ENCODE data around the gene RRP7A.

The RRP7A gene

DNA sequence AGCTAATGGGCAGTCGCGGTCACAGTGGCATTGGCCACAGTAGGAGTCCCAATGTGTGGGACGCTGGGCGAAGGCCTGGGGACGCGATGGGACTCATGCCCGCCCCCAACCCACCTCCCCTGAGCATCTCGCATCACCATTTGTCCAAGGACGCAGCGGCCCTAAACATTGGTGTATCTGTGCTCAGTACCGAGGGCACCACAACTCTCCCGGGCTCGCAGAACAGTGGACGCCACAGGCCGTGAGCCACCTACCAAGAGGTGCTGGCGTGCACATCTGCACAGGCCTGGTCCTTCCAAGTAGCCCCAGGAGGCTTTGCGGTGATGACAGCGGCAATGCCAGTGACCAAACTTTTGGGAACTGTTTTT lies 27.3 kb downstream of the RRP7A start:
- no peak overlapping the region for H2AFZ ChIP-seq (ENCODE audit: low read depth, low read length, severe bottlenecking)

DNA sequence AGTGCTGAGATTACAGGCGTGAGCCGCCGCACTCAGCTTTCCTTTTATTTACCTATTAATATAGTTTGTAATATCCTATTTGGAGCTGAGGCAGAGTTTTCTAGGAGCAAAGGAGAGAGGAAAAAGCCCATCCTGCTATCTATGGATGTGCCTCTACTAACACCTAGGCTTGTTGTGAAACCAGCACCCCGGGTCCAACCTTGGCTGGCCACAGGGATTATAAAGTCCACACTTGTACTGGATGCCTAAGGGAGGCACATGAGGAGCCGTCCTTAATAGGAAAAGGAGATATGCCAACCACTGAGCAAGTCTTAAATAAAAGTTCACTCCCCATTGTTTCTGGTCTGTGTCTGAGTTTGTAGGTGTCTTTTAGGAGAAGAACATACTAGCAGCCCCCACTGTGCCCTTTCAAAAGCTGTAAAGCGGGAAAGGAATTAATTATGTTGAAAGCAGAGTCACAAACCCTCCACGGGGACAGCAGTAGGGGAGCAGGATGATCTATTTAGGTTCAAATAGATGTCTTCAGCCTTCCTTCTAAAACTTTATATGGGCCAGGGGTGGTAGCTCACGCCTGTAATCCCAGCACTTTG lies 29.3 kb downstream of the RRP7A start:
- H2AFZ ChIP-seq (ENCODE audit: low read depth, low read length, severe bottlenecking) = no peak overlapping the region
- H3K9ac ChIP-seq (ENCODE audit: low read length) = no peak overlapping the region
- H3K27ac ChIP-seq (ENCODE audit: low read depth, low read length) = no peak overlapping the region

More for the DNA sequence above, 27.3 kb downstream of the RRP7A start:
- H4K20me1 ChIP-seq (ENCODE audit: low read depth, low read length) = no peaks in the 10 kb centered on the region
- no peaks in the 10 kb centered on the region for H3K36me3 ChIP-seq (ENCODE audit: low read length)
- H3F3A ChIP-seq (ENCODE audit: insufficient read depth) = no peaks in the 10 kb centered on the region
- H3K9me2 ChIP-seq (replicated peaks; ENCODE audit: insufficient read depth, low read length) = no peaks in the 10 kb centered on the region
- TF ChIP-seq, protein P1, sequence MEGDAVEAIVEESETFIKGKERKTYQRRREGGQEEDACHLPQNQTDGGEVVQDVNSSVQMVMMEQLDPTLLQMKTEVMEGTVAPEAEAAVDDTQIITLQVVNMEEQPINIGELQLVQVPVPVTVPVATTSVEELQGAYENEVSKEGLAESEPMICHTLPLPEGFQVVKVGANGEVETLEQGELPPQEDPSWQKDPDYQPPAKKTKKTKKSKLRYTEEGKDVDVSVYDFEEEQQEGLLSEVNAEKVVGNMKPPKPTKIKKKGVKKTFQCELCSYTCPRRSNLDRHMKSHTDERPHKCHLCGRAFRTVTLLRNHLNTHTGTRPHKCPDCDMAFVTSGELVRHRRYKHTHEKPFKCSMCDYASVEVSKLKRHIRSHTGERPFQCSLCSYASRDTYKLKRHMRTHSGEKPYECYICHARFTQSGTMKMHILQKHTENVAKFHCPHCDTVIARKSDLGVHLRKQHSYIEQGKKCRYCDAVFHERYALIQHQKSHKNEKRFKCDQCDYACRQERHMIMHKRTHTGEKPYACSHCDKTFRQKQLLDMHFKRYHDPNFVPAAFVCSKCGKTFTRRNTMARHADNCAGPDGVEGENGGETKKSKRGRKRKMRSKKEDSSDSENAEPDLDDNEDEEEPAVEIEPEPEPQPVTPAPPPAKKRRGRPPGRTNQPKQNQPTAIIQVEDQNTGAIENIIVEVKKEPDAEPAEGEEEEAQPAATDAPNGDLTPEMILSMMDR (IDR thresholded peaks at IDR 0.05; ENCODE audit: insufficient read depth, low read length, poor library complexity, severe bottlenecking) = no peak
- no peak for TF ChIP-seq EZH2phosphoT487 (conservative IDR thresholded peaks at IDR 0.05; ENCODE audit: low read length)
- no peak overlapping the region for H3K4me3 ChIP-seq (ENCODE audit: insufficient read depth, low read length, poor library complexity, severe bottlenecking)
- H3K4me2 ChIP-seq (ENCODE audit: low read depth, low read length, poor library complexity, severe bottlenecking) = no peak overlapping the region
- H3K27ac ChIP-seq (ENCODE audit: low read depth, low read length) = no peak overlapping the region
- no peaks in the 10 kb centered on the region for H3K79me2 ChIP-seq (ENCODE audit: insufficient read depth, low read length)
- no peak overlapping the region for H3K9ac ChIP-seq (ENCODE audit: low read length)
- no peaks in the 10 kb centered on the region for H3K27me3 ChIP-seq (ENCODE audit: low read length)
- no peaks in the 10 kb centered on the region for H3K9me3 ChIP-seq (ENCODE audit: insufficient read depth, low read length)

GRCh38 chr22:42489000-42489399 lies 30.6 kb downstream of the RRP7A start:
- H3K9ac ChIP-seq (ENCODE audit: low read length) = no peak overlapping the region
- H3K27me3 ChIP-seq (ENCODE audit: low read length) = no peaks in the 10 kb centered on the region
- H3K36me3 ChIP-seq (ENCODE audit: low read length) = no peaks in the 10 kb centered on the region
- no peaks in the 10 kb centered on the region for H4K20me1 ChIP-seq (ENCODE audit: low read depth, low read length)
- no peak overlapping the region for H3K27ac ChIP-seq (ENCODE audit: low read depth, low read length)
- H2AFZ ChIP-seq (ENCODE audit: low read depth, low read length, severe bottlenecking) = no peak overlapping the region
- H3F3A ChIP-seq (ENCODE audit: insufficient read depth) = no peaks in the 10 kb centered on the region
- H3K79me2 ChIP-seq (ENCODE audit: insufficient read depth, low read length) = no peaks in the 10 kb centered on the region
- TF ChIP-seq, protein P1 (IDR thresholded peaks at IDR 0.05; ENCODE audit: insufficient read depth, low read length, poor library complexity, severe bottlenecking) = no peak
- TF ChIP-seq EZH2phosphoT487 (conservative IDR thresholded peaks at IDR 0.05; ENCODE audit: low read length) = no peak
- H3K9me2 ChIP-seq (replicated peaks; ENCODE audit: insufficient read depth, low read length) = no peaks in the 10 kb centered on the region
- H3K9me3 ChIP-seq (ENCODE audit: insufficient read depth, low read length) = no peaks in the 10 kb centered on the region
- no peak overlapping the region for H3K4me2 ChIP-seq (ENCODE audit: low read depth, low read length, poor library complexity, severe bottlenecking)
- no peak overlapping the region for H3K4me3 ChIP-seq (ENCODE audit: insufficient read depth, low read length, poor library complexity, severe bottlenecking)

More for the DNA sequence above, 29.3 kb downstream of the RRP7A start:
- TF ChIP-seq, protein P1 (IDR thresholded peaks at IDR 0.05; ENCODE audit: insufficient read depth, low read length, poor library complexity, severe bottlenecking) = no peak
- TF ChIP-seq EZH2phosphoT487 (conservative IDR thresholded peaks at IDR 0.05; ENCODE audit: low read length) = no peak
- Histone ChIP-seq H4K20me1 (ENCODE audit: low read depth, low read length) (no peaks in the 10 kb centered on the region), H3K4me3 (ENCODE audit: insufficient read depth, low read length, poor library complexity, severe bottlenecking) (no peak overlapping the region), H3K4me2 (ENCODE audit: low read depth, low read length, poor library complexity, severe bottlenecking) (no peak overlapping the region), H3F3A (ENCODE audit: insufficient read depth) (no peaks in the 10 kb centered on the region), H3K79me2 (ENCODE audit: insufficient read depth, low read length) (no peaks in the 10 kb centered on the region), H3K9me3 (ENCODE audit: insufficient read depth, low read length) (no peaks in the 10 kb centered on the region), H3K9me2 (replicated peaks; ENCODE audit: insufficient read depth, low read length) (no peaks in the 10 kb centered on the region), H3K36me3 (ENCODE audit: low read length) (no peaks in the 10 kb centered on the region), H3K27me3 (ENCODE audit: low read length) (no peaks in the 10 kb centered on the region)

Data from SU-DHL-6 (cell line).